Parathyroid adenoma (tissue), 2 donors: ENCODE data around the gene SAXO1.
"Not testable (repeated sequence)": the region's sequence is repeated elsewhere in the genome, so short reads cannot be mapped to it uniquely, and the experiment has no call there.

Experiments
- H2AFZ ChIP-seq: fragments of 300-600 bp; sonication (generic); one replicate; pipeline ENCODE4 v1.7.0; 2017; ENCODE audit warnings: antibody characterized with exemption, mild to moderate bottlenecking
- H3K27ac ChIP-seq: fragments of 300-600 bp; sonication (generic); one replicate; pipeline ENCODE4 v1.7.0; 2017
- H3K27me3 ChIP-seq: fragments of 300-600 bp; sonication (generic); one replicate; pipeline ENCODE4 v1.7.0; 2017; ENCODE audit warnings: low read length; ENCODE audit not compliant: control insufficient read depth, insufficient read depth
- H3K36me3 ChIP-seq: fragments of 300-600 bp; sonication (generic); one replicate; pipeline ENCODE4 v1.7.0; 2017; ENCODE audit warnings: low read length; ENCODE audit not compliant: control insufficient read depth, insufficient read depth
- H3K4me1 ChIP-seq: fragments of 300-600 bp; sonication (generic); one replicate; pipeline ENCODE4 v1.7.0; 2017; ENCODE audit warnings: control low read depth
- H3K4me2 ChIP-seq: fragments of 300-600 bp; sonication (generic); one replicate; pipeline ENCODE4 v1.7.0; 2017; ENCODE audit warnings: low read length
- H3K4me3 ChIP-seq: fragments of 300-600 bp; sonication (generic); one replicate; pipeline ENCODE4 v1.7.0; 2017; ENCODE audit warnings: low read depth, low read length
- H3K79me2 ChIP-seq: fragments of 300-600 bp; sonication (generic); one replicate; pipeline ENCODE4 v1.7.0; 2017; ENCODE audit warnings: control low read depth
- H3K9ac ChIP-seq: fragments of 300-600 bp; sonication (generic); one replicate; pipeline ENCODE4 v1.7.0; 2017; ENCODE audit warnings: mild to moderate bottlenecking
- H3K9me3 ChIP-seq: fragments of 300-600 bp; sonication (generic); one replicate; pipeline ENCODE4 v1.7.0; 2017; ENCODE audit warnings: low read length; ENCODE audit not compliant: control insufficient read depth
- TF ChIP-seq, protein P1 (sequence below): fragments of 300-600 bp; sonication (generic); IDR thresholded peaks from one replicate; pipeline ENCODE4 v1.7.0; 2017; ENCODE audit warnings: antibody characterized with exemption, mild to moderate bottlenecking
- donor health status: primary hyperparathyroidism.

SAXO1 gene

DNA sequence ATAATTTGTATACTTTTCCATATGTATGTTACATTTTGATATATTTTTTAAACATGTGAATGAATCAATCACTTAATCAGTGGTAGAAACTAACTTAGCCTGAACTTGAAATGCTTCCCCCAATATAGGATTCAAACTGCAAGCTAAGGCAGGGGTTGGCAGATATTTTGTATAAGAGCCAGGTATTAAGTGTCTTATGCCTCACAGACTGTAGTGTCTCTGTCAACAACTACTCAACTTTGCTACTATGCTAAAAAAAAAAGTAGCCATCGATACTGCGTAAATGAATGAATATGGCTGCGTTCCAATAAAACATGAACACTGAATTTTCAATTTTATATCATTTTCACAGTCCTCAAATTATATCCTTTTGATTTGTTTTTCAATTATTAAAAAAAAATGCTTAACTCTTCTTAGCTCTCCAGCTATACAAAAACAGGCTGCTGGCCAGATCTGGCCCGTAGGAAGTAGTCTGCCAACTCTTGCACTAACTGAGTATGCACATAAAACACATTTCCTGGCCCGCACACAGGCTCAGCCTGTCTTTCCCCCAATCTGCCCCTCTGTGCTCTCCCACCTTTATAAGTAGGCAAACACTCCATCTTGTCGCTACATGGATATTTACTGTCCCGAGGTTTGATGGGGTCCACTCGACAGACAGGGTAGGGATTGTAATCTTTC lies 91.8 kb downstream of the SAXO1 start:
- H3K79me2 ChIP-seq, result no peaks in the 10 kb centered on the region
- no peak overlapping the region for H3K4me2 ChIP-seq
- no peak overlapping the region for H3K4me3 ChIP-seq

DNA sequence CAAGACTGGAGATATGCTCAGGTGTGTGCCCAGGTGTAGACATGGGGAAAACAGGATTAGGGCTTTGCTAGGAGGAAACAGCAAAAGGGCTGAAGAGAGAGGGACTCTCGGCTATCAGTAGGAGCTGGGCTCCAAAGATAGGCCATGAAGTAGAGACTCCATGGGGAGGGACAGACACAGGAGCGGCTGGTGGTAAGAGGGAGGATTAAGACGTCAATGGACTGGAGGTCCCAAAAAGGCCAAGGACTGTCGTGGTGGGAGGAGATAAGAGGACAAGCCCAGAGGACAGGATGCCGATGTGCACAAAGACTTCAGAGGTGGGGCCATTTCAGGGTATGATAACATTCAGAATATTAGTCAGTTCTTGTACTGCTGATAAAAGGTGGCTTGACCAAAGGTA lies 93.1 kb downstream of the SAXO1 start:
- no peaks in the 10 kb centered on the region for H3K27me3 ChIP-seq
- TF ChIP-seq, protein P1, sequence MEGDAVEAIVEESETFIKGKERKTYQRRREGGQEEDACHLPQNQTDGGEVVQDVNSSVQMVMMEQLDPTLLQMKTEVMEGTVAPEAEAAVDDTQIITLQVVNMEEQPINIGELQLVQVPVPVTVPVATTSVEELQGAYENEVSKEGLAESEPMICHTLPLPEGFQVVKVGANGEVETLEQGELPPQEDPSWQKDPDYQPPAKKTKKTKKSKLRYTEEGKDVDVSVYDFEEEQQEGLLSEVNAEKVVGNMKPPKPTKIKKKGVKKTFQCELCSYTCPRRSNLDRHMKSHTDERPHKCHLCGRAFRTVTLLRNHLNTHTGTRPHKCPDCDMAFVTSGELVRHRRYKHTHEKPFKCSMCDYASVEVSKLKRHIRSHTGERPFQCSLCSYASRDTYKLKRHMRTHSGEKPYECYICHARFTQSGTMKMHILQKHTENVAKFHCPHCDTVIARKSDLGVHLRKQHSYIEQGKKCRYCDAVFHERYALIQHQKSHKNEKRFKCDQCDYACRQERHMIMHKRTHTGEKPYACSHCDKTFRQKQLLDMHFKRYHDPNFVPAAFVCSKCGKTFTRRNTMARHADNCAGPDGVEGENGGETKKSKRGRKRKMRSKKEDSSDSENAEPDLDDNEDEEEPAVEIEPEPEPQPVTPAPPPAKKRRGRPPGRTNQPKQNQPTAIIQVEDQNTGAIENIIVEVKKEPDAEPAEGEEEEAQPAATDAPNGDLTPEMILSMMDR, result no peak
- no peak overlapping the region for H3K4me3 ChIP-seq
- H2AFZ ChIP-seq, result no peak overlapping the region
- H3K4me2 ChIP-seq, result no peak overlapping the region
- H3K36me3 ChIP-seq, result no peaks in the 10 kb centered on the region
- H3K27ac ChIP-seq, result no peak overlapping the region
- H3K9me3 ChIP-seq, result no peaks in the 10 kb centered on the region
- H3K79me2 ChIP-seq, result no peaks in the 10 kb centered on the region
- H3K9ac ChIP-seq, result no peak overlapping the region
- no peaks in the 10 kb centered on the region for H3K4me1 ChIP-seq

More for the DNA sequence above, 91.8 kb downstream of the SAXO1 start:
- Histone ChIP-seq H3K9me3 (no peaks in the 10 kb centered on the region), H2AFZ (no peak overlapping the region), H3K36me3 (no peaks in the 10 kb centered on the region), H3K4me1 (no peaks in the 10 kb centered on the region), H3K9ac (no peak overlapping the region), H3K27ac (no peak overlapping the region), H3K27me3 (peaks cover 4% of the 10 kb centered on the region)
- TF ChIP-seq, protein P1, result no peak

DNA sequence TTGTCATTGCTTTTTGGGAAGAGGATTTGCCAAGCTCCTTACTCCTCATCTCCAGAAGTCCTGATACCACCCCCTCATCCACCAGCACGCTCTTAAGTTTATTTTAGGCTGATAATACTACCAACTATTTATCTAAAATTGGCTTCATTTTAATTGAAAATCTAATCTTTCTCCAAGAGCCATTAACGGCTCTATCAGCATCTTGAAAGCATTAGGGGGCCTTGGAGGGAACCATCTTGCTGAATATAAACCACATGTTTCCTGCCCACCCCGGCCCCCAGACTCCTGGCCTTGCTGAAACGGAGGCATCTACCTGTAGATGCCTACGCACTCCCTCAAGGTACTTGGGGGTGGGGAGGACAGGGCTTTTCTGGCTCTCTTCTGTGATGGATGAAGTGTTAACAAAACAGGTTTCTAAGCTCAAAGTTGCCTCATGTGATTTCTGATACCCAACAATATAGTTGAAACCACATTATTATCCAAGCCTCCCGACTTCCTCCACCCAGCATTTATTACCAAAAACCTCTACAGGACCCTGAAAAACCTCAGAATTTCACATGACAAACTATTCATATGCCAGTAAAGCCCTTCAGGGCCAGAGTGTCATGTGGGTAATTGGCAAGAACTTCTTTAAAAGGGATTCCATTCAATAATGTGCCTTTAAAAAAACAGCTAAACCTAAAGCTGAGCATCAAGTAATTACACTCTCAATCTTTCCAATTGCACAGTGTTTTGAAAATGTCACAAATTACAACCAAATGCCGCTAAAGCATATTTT lies 96.7 kb downstream of the SAXO1 start:
- H3K27ac ChIP-seq, result no peak overlapping the region
- H3K79me2 ChIP-seq, result no peaks in the 10 kb centered on the region
- no peaks in the 10 kb centered on the region for H3K36me3 ChIP-seq
- H3K4me1 ChIP-seq, result no peaks in the 10 kb centered on the region
- TF ChIP-seq, protein P1, result no peak
- no peak overlapping the region for H2AFZ ChIP-seq
- H3K27me3 ChIP-seq, result no peaks in the 10 kb centered on the region
- H3K9ac ChIP-seq, result no peak overlapping the region
- no peak overlapping the region for H3K4me3 ChIP-seq
- no peaks in the 10 kb centered on the region for H3K9me3 ChIP-seq
- no peak overlapping the region for H3K4me2 ChIP-seq

DNA sequence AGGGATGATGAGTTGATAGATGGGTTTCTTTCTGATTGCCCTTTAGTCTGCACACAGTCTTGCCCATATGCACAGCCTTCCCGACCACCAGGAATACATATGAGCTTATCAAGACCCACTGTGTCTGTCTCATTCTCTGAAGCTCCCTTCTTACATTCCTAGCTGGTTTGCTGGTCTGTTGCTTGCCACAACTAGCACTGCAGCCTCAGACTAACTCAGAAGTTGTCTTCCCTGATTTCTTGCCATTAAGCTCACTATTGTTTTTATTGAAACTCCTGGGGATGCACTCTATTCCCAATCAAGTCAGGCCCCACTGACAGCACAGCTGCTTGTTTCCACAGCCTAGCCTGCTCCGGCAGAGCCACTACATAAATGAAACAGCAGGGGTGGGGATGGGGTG lies 97.5 kb downstream of the SAXO1 start:
- Histone ChIP-seq H3K9ac (no peak overlapping the region), H3K9me3 (no peaks in the 10 kb centered on the region), H3K4me1 (no peaks in the 10 kb centered on the region), H3K4me2 (no peak overlapping the region), H3K27me3 (no peaks in the 10 kb centered on the region), H3K27ac (no peak overlapping the region), H2AFZ (no peak overlapping the region), H3K79me2 (no peaks in the 10 kb centered on the region), H3K4me3 (no peak overlapping the region), H3K36me3 (no peaks in the 10 kb centered on the region)
- TF ChIP-seq, protein P1, result no peak

DNA sequence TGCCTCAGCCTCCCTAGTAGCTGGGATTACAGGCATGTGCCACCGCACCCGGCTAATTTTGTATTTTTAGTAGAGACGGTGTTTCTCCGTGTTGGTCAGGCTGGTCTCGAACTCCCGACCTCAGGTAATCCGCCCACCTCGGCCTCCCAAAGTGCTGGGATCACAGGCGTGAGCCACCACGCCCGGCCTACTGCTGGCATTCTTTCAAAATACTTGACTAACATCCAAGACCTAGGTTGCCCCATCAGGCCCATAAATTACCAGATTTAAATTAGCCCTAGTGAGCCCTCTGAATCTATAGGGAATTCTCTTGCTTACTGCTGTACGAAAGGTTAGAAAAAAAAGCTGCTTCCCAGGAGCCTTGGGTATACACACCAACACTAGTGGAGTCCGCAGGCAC lies 102.4 kb downstream of the SAXO1 start:
- H2AFZ ChIP-seq, H3K4me1 ChIP-seq, H3K27ac ChIP-seq, H3K9ac ChIP-seq, H3K27me3 ChIP-seq, H3K36me3 ChIP-seq, H3K4me3 ChIP-seq, H3K79me2 ChIP-seq, H3K4me2 ChIP-seq, H3K9me3 ChIP-seq: not testable (repeated sequence)
